Spleen (tissue), 7 donors: ENCODE results near the gene CEP162.

Source experiments
- POLR2A ChIP-seq, 3 donors: fragments of 450-650 bp; IDR thresholded peaks; one replicate each; pipeline ENCODE4 v1.5.1; 2017; ENCODE audit warnings: antibody characterized with exemption in 3 of 3, mild to moderate bottlenecking in 1 of 3
- TF ChIP-seq, protein P1 (sequence below), 11 experiments: fragments of 200-600 bp in 7 of 11; fragments of 450-650 bp in 4 of 11; sonication (generic) in 4 of 11; IDR thresholded peaks in 8 of 11; conservative IDR thresholded peaks in 3 of 11; 1 replicate in 7 of 11; 2 replicates in 4 of 11; pipeline versions ENCODE4 v1.4.0 to v1.8.0; 2016 to 2021; ENCODE audit warnings: antibody characterized with exemption in 11 of 11, inconsistent platforms in 4 of 11, mild to moderate bottlenecking in 1 of 11
- donor health status: DM: no; HTN: no; CAD: no; lungs with moderate emphysema.
- donor health status: DM: no; HTN: no; CAD: no.
- donor health status: DM: no; HTN: no; CAD: no.

GRCh38 chr6:84137051-84137375 lies 90.4 kb downstream of the CEP162 start:
- TF ChIP-seq, protein P1, sequence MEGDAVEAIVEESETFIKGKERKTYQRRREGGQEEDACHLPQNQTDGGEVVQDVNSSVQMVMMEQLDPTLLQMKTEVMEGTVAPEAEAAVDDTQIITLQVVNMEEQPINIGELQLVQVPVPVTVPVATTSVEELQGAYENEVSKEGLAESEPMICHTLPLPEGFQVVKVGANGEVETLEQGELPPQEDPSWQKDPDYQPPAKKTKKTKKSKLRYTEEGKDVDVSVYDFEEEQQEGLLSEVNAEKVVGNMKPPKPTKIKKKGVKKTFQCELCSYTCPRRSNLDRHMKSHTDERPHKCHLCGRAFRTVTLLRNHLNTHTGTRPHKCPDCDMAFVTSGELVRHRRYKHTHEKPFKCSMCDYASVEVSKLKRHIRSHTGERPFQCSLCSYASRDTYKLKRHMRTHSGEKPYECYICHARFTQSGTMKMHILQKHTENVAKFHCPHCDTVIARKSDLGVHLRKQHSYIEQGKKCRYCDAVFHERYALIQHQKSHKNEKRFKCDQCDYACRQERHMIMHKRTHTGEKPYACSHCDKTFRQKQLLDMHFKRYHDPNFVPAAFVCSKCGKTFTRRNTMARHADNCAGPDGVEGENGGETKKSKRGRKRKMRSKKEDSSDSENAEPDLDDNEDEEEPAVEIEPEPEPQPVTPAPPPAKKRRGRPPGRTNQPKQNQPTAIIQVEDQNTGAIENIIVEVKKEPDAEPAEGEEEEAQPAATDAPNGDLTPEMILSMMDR (IDR thresholded peaks at IDR 0.05 in 8 of 11, conservative IDR thresholded peaks at IDR 0.05 in 3 of 11) = no peak
- no peak for TF ChIP-seq POLR2A (IDR thresholded peaks at IDR 0.05)
